ENCODE results near the gene GPR153.

The GPR153 gene

DNA sequence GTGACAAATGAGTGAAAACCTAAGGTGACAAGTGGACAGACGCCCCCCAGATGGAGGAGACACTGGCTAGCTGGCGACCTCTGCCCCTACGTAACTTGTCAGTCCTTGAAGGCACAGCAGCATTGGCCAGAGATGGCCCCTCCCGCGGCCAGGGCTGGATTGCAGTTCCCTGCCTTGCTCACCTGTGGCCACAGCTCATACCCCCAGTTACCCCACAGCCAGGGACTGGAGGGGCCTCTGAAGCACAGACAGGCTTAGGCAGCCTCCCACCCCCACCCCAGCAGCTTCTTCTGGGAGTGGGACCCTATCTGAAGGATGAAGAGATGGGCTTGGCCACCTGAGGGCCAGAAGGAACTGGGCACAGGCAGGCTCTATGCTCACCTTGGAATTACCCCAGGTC is 13.2 kb downstream of the GPR153 start:
- DNase-seq = no peak

DNA sequence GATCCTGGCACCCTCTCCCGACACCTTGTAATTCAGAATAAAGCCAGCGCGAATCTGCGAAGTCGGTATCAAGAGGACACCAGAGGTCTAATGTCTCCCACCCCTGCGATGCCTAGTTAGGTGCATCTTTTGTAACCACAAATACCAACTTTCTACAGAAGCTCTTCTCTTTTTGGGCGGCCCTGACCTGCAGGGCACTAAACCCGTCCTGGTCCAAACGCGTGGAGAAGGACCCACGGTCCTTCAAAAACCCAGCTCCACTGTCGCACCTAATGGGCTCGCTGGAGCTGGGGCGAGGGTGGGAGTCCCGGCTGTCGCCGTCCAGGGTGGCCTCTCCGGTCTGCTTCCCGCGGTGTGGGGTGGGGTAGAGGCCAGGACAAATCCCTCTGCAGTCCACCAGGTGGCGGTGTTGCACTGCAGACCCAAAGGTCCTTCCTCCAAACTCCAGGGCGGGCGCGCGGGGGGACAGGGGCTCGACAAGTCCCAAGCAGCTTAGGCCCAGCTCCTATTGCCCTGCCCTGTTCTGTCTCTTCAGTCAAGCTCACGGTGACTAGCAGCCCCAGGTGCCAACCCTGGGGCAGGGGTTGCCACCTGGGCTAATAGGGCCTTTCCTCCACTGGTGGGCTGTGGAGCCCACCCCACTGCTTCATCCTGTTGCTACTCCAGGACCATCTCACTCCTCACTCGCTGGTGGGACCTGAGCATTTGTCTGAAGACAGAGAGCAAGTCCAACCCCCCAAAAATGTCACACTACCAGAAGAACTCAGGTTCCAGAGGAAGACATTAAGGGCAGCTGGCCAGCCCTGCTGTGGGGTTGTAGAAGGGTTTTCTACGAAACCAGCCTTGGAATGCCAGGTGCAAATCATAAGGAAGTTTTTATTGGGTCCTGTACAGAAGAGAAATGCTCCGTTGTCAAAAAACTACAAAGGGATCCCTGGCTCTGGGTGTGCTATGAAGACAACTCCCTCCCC is 14.1 kb downstream of the GPR153 start:
- DNase-seq = peak; percentile 40

GRCh38 chr1:6245869-6246496 is 14.9 kb downstream of the GPR153 start:
- no peak for DNase-seq

DNA sequence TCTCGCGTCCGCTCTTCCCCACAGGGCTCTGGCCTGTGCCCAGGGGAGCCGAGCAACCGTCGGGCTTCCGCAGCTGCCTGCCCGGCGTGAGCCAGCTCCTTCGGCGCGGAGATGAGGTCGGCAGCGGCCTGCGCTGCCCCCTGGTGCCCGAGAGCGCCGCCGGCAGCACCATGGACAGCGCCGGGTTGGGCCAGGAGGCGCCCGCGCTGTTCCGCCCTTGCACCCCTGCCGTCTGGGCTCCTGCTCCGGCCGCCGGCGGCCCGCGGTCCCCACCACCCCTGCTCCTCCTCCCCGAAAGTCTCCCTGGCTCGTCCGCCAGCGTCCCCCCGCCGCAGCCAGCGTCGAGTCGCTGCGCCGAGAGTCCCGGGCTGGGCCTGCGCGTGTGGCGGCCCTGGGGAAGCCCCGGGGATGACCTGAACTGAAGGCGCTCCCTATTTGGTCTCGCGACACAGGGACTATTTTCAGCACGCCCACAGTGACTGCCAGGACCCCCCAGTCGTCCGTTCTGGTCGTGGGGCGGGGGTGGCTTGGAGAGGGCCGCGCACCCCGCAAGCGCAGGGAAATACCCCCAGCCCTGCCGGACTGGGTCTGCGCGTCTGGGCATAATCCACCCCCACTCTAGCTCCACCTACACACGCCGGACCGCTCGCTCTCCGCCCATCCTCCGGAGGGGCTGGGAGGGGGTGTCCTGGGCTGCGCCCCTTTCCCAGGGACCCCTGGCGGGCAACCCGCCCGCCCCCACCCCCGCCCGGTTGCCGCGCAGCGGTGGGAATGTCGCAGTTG is 15.6 kb downstream of the GPR153 start:
- DNase-seq = peak; percentile 53

DNA sequence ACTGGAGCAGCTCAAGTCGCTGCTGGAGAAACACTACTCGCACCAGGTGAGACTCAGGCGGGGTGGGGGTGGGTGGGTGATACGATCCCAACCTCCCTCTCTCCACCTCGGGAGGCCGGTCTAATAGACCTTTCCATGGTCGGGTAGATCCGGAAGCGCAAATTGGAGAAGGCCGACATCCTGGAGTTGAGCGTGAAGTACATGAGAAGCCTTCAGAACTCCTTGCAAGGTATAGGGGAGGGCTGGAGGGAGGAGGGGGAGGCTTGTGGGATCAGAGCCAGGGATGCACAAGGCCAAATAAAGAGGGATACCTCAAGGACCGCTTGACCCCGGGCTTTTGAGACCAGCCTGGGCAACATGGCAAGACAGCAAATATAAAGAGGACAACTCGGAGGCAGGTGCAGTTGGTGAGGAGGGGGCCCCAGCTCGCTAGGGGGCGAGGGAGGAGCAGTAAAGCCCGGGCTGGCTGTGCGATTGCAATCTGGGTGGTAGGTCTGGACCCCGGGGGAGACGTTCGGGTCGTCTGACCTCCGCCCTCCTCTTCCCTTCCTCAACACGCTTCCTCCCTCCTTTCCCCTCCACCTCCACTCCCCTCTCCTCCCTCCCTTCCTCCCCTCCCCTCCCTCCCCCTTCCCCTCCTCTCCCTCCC is 16.4 kb downstream of the GPR153 start:
- DNase-seq = no peak

- no peak for DNase-seq
Measured at GRCh38 chr1:6243993-6244392, 16.9 kb downstream of the GPR153 start, which contains the start of gene HES3. HES3 (plus strand) TSS chr1:6244179; CDS start chr1:6244366, 187 bp downstream.

DNA sequence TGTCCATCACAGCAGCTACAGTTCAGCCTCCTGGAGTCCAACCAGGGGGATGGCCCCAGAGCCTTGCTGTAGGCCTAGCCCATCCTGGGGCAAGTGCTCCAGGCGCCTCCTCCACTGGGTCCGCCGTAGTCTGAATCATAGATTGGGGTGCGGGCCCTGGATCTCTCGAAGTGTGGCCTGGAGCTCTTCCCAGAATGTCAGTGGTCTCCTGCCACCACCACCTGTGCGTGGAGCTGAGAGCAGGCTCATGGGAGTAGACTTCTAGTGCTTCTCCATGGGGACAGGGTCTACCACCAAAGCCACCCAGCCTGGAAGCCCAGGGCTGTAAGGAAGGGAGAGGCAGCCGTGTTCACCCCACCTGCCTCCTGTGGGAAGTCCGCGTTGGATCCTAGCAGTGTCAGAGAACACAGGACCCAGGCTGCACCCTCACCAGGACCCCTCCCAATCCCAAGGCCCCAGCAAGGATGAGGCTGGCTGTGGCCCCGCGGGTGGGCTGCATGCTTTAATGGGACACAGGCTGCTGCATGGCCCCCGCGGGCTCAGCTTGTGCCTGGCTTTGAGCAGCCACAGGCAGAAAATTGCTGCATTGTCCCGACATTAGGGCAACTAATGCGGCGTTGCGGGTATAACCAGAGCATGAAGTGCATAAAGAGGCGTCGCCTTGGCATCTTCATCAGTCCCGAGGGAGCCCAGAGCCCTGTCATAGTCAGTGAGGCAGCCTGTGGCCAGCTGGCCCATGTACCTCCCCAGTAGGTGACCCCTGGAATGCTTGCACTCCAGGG is 17.7 kb downstream of the GPR153 start:
- no peak for DNase-seq

- DNase-seq = no peak
Measured at GRCh38 chr1:6241887-6242740, 18.8 kb downstream of the GPR153 start.

- no peak for DNase-seq
Measured at GRCh38 chr1:6241107-6241886, 19.6 kb downstream of the GPR153 start.

GRCh38 chr1:6239950-6240768 is 20.7 kb downstream of the GPR153 start:
- DNase-seq = no peak

DNA sequence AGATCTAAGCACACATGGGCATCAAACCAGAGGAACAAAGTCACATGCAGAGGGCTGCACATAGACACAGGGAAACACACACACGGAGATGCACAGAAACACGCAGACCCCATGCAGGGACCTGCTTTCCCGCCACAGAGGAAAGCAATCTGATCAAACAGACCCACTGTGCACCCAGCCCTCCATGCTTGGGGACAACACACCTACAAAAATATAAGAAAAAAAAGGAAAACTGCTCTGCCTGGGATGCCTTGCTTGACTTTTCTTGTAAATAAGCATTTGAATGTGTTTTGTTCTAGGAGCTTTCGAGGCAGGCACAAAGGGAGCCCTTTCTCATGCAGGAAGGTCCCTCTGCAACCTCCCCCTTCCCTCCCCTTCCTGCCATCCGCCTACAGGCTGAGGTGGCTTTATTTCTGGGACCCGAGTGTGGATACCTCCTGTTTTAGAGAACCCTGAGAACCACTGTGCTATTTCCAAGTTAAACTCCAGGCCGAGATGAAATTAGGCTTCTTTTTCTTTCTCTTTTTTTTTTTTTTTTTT is 21.6 kb downstream of the GPR153 start:
- DNase-seq = no peak

DNA sequence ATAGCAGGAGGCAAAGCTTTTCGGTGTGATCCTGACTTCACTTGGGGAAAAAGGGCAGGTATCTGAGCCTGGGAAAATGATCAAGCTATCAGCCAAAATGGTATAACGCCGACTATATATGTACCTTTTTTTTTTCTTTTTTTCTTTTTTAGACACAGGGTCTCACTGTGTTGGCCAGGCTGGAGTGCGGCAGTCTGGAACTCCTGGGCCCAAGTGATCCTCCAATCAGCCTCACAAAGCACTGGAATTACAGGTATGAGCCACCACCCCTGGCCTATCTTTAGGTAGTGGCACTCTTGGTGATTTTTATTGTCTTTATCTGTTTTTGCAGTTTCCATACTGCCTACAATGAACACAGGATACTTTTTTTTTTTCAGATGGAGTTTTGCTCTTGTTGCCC is 23.8 kb downstream of the GPR153 start:
- no peak for DNase-seq

- no peak for DNase-seq
Measured at GRCh38 chr1:6235296-6235677, 25.6 kb downstream of the GPR153 start.

DNA sequence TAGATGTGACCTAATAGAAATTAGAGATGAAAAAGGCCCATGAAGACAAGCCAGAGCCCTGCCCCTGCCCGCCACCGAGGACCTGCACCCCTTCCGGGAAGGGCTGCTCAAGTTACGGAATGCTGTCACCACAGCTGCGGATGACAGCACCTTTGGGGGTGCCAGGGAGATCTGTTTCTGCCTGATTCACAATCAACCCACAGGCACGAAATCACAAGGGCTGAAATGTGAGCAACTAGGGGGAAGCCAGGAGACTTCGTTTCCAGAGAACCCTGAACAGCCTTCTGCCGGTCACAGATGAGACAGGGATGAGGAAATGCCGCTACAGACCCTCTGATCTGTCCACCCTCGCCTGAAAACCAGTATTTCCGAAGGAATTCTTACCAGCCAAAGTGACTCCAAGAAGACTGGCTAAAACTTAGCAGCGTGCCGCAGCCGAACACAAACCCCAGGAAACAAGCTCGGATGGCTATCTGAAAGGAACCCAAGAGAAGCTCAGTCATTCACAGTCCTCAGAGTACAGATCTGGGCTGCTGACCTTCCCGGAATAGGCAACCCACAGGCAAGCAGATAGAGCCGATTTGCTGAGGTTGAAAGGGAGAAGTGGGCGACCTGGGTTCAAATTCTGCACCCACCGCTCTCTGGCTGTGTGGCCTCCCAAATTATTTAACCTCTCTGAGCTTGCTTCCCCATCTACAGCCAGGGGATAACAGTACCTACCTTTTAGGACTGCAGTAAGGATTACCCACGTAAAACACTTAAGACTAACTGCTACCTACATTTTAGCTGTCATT is 26.2 kb downstream of the GPR153 start:
- no peak for DNase-seq

DNA sequence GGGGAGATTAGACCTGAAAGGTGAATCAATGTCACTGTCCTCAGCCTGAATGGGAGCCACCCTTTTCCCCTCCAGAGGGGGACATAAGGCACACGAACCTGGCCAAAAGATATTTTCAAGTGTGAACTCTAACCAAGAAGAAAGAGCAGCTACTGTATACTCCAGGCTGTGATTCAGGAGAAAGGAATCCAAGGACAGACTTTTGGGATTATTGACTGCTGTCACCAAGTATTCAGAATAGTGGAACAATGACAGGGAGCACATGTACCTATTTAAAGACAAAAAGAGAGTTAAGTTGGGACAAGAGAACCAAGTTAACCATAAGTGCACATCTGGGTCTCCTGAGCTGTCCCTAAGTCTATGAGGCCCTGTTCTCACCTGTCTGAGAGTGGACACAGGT is 27.5 kb downstream of the GPR153 start:
- DNase-seq = no peak

GRCh38 chr1:6225651-6226050 is 35.2 kb downstream of the GPR153 start:
- DNase-seq = no peak

DNA sequence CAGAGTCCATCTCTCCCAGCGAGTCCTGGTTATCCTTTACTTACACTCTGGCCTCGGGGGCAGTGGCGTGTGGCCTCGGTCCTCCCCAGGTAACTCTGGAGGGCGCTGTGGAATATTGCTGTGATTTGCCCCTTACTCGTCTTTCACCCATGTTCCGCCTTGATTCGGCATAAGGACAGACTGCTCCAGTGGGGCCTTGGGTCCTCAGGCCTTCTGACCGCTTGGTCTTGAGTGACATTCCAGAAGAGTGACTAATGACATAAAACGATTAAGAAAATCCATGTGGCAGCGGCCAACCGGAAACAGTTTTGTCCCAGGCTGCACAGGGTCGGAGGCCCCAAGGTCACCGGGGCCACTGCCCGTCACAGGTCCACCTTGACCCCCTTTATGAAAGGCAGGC is 36.2 kb downstream of the GPR153 start:
- DNase-seq = no peak

GRCh38 chr1:6223617-6224016 is 37.3 kb downstream of the GPR153 start:
- DNase-seq = no peak
